ENCODE measurements around the gene HYAL4.
A peak's percentile ranks its signal among the peaks of the same experiment; 100 is the strongest.
"Not testable (repeated sequence)": the region's sequence is repeated elsewhere in the genome, so short reads cannot be mapped to it uniquely, and the experiment has no call there.

HYAL4 gene

DNA sequence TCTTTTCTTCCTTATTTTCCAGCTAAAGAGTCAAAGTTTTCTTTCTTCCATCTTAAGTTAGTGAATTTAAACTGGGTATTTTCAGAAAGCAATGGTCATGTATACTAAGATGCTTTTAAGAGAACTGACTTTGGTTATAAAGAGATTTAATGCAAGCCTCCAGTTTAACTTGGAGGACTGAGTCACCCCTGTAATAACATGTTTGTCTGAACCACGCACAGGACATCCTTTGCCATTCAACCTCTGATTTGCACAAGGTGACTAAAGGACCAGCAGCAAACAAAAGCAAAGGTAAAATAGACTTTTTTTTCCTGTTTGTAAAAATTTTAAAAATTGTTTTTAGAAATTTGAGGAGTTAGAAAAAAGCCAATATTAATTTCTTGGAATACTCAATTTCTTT is 2.9 kb downstream of the HYAL4 start:
- no peak for DNase-seq (ENCODE audit: low spot score)

DNA sequence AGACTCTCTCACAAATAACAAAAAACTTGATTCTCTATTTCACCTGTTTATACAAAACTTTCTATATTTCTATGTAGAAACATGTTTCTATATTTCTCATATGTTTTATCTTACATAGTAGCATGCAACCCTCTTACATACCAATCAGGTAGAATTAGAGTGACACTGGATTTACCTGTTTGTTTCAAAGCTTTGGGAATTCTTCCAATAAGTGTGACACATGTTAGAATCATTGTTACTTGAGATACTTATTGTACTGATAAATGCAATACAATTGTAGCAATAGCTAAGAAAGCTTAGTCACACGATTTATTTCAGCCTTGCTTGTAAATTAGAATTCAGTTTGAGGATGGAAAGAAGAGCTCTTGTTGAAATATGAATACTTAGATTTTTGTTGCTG is 4.9 kb downstream of the HYAL4 start:
- DNase-seq (ENCODE audit: low spot score) = no peak

DNA sequence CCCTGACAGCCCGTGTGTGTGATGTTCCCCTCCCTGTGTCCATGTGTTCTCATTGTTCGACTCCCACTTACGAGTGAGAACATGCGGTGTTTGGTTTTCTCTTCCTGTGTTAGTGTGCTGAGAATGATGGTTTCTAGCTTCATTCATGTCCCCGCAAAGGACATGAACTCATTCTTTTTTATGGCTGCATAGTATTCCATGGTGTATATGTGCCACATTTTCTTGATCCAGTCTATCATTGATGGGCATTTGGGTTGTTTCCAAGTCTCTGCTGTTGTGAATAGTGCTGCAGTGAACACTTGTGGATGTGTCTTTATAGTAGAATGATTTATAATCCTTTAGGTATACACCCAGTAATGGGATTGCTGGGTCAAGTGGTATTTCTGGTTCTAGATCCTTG is 6.4 kb downstream of the HYAL4 start:
- DNase-seq (ENCODE audit: low spot score) = not testable (repeated sequence)

DNA sequence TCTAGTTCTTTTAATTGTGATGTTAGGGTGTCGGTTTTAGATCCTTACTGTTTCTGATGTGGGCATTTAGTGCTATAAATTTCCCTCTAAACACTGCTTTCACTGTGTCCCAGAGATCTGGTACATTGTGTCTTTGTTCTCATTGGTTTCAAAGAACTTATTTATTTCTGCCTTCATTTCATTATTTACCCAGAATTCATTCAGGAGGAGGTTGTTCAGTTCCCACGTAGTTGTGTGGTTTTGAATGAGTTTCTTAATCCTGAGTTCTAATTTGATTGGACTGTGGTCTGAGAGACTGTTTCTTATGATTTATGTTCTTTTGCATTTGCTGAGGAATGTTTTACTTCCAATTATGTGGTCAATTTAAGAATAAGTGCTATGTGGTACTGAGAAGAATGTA is 9.3 kb downstream of the HYAL4 start:
- not testable (repeated sequence) for DNase-seq (ENCODE audit: low spot score)

DNA sequence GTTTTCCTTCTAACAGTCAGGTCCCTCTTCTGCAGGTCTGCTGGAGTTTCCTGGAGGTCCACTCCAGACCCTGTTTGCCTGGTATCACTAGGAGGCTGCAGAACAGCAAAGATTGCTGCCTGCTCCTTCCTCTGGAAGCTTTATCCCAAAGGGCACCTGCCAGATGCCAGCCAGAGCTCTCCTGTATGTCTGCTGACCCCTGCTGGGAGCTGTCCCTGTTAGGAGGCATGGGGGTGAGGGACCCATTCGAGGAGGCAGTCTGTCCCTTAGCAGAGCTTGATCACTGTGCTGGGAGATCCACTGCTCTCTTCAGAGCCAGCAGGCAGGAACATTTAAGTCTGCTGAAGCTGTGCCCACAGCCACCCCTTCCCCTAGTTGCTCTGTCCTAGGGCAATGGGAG is 11.5 kb downstream of the HYAL4 start:
- not testable (repeated sequence) for DNase-seq (ENCODE audit: low spot score)

DNA sequence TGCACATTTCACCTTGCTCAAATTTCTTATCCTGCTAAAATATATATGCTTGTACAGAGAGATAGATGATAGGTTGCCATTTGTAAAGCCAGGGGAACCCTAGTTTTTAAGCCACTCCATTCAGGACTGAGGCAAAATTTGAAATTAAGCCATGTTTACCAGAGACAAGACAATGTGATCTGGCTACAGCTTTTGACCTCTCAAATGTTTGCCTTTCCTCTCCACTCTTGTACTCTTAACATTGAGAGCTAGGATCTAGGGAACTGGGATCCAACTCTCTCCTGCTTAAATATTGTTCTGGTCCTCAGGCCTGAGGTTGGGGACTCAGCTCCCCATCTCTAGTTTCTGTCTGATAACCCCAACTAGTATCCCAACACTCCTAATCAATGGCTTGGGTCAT is 15.9 kb downstream of the HYAL4 start:
- DNase-seq (ENCODE audit: low spot score) = no peak

DNA sequence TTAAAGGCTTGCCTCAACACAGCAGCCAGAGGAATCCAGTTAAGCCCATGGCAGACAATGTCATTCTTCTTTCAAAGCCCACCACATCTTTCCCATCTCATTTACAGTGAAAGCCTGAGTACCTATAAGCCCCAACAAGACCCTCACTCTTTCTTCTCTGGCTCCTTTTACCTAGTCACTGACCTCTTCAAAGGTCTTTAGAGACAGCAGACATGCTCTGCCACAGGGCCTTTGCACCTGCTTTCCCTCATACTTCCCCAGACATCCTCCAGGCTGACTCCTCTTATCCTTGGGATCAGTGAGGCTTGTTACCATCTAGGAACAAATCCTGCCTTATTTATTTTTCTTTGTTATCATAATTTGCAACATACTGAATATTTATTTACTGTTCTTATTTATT is 17.8 kb downstream of the HYAL4 start:
- DNase-seq (ENCODE audit: low spot score) = no peak

DNA sequence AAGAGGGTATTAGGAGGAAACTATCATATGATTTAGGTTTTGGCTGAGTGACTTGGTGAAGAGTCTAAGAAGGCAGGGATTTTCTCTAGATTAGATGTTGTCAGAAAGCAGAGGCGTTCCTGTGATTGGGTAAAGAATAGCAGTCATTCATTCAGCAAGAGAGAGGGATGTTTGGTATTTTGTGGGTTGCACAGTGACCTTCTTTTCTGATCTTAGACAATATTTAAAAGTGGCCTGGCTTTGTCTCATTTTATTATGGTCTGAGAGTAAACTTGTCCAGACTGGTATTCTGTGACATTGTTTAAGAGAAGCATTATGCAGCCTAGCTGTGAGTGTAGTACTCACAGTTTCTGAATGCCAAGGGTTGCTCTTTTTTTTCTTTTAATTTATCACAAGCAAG is 18.5 kb downstream of the HYAL4 start:
- no peak for DNase-seq (ENCODE audit: low spot score)

DNA sequence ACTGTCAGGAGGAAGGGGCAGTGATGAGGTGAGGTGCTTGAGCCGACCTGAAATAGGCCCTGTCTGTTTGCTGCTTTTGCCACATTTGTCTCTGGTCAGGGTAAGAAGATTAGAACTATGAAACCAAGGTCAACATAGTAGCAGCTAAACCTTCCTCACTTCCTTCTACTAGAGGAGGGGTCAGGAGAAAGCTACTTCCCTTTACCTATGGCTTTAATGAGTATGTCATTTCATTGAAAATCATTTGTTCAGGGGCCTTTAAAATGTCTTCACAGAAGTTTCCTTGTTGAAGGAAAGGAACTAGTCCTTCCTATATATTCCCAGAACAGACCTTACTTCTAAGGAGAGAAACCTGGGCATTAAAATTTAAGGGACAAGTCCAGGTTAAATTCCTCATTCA is 19.0 kb downstream of the HYAL4 start:
- no peak for DNase-seq (ENCODE audit: low spot score)

DNA sequence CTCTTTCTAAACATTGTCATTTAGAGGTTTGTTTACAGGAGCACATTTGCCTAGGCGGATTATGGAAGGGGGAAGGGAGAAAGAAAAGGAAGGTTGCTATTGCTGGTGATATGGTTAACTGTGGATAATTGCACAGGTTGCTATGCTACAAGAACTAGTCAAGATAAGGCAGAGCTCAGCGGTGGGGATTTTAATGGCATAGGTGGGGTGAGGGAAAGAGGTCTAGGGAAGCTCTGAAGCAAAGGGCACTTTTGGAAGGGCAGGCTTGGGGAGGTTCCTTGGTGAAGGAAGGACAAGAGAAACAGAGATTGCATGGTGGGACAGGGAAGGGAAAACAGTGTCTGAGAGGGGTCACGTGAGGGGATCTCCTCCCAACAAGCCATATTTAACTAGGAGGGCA is 19.5 kb downstream of the HYAL4 start:
- DNase-seq (ENCODE audit: low spot score) = no peak

DNA sequence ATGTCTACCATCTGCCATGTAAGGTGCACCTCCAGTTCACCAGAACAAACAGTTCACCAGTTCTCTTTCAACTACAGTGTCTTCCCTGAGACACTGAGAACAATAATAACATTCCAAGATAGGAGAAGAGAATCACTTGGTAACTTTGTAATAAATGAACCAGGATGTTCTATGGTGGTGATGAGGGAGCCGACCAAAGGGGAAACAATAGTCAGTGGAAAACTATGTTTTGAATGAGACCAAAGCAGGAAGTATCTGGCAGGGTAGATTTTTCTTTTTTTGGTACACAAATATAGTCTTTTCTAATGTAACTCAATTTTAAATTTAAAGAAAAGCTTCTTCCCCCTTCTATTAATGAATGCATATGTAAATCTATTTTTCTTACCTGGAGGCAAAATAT is 20.0 kb downstream of the HYAL4 start:
- no peak for DNase-seq (ENCODE audit: low spot score)

DNA sequence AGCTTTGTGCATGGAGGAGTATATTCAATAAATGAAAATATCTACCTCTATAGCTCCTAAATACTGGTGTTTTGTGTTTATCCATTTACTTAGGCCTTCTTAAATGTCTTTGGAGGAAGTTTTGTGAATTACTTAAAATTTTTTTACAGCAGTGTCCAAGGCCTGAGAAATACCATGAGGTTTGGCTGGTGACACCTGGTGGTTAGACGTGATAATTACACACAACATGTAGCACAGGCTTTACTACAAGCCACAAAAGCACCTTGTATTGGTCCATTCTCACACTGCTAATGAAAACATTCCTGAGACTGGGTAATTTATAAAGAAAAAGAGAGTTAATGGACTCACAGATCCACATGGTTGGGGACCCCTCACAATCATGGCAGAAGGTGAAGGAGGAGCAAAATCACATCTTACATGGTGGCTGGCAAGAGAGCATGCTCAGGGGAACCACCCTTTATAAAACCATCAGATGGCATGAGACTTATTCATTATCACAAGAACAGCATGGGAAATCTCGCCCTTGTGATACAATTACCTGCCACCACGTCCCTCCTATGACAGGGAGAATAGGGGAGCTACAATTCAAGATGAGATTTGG is 20.6 kb downstream of the HYAL4 start:
- DNase-seq (ENCODE audit: low spot score) = peak; percentile 56

DNA sequence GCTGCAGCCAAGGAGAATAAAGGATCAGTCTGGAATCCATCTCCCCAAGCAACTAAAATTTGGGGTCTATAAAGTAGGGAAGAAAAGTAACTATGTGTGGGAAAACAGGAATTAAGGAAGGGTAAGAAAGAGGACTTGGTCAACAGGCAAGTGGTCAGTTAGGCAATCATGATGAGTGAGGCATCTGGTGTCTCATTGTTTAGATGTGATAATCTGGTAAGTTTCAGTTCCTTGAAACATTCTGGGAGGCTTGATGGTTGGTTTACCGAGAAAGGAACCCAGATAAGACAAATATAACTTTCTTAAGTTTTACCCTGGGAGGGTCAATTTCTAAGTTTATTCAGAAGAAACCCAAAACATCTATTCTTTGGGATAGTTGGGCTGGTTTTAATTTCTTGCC is 22.3 kb downstream of the HYAL4 start:
- DNase-seq (ENCODE audit: low spot score) = no peak

DNA sequence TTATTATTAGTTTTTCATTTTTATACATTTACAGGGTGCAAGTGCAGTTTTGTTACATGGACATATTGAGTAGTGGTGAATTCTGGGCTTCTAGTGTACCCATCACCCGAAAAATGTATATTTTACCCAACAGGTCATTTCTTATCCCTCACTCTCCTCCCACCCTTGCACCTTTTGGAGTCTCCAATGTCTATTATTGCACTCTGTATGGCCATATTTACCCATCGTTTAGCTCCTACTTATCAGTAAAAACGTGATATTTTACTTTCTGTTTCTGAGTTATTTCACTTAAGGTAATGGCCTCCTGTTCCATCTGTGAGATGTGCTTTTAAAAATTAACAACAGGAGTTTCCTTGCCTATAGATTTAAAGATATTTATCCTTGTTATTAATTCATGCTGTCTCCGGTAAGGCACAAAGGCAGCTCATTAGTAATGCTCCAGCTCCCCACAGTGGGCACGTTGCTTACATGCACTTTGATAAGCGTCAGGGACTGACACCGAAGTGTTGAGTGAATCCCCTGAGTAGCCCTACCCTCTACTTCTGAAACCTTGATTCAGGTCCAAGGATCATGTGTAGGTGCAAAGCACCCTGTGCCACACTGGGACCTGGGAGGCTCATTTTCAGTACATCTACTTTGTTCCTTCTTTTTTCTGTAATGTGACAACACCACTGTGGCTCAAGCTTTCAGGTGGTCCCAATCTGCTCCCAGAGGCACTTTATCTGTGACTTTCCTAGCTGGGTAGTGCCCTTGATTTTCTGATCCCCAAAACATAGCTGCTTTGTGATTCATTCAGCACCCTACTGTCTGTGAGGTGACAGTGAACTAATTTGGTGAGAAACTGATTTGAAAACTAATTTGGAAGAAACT is 27.3 kb downstream of the HYAL4 start:
- peak; percentile 25 for DNase-seq (ENCODE audit: low spot score)

DNA sequence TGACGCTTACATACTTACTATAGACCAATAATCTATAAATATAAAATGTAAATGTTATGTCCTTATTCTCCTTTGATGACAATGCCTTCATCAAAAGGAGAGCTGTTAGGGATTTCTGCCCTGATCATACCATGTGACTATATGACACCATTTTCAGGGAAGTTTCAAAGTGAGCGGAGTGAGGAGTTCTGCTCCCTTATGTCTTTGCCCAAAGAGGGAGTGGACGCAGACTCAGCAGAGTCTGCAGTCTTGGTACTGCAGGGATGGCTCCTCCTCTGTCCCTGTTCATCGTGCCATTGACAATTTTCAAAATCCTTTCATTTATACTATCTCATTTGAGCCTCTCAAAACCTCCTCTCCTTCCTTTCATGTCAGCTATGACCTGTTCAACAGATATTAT is 27.9 kb downstream of the HYAL4 start:
- DNase-seq (ENCODE audit: low spot score) = no peak

DNA sequence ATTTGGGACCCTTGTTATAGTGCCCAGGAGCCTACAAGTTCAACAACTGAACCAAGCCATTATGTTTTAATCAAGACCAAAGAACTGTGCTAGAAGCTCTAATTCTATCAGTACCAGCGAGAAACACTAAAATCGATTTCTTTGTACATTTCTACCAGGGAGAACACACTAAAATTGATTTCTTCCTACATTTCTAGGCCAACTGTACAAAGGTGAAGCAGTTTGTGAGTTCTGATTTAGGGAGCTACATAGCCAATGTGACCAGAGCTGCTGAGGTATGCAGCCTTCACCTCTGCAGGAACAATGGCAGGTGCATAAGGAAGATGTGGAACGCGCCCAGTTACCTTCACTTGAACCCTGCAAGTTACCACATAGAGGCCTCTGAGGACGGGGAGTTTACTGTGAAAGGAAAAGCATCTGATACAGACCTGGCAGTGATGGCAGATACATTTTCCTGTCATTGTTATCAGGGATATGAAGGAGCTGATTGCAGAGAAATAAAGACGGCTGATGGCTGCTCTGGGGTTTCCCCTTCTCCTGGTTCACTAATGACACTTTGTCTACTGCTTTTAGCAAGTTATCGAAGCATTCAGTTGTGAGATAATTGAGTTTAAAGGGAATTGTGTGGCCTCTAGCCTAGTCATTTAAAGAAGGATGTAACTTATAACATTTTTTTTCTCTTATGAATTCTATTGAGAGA is 31.7 kb downstream of the HYAL4 start:
- no peak for DNase-seq (ENCODE audit: low spot score)

DNA sequence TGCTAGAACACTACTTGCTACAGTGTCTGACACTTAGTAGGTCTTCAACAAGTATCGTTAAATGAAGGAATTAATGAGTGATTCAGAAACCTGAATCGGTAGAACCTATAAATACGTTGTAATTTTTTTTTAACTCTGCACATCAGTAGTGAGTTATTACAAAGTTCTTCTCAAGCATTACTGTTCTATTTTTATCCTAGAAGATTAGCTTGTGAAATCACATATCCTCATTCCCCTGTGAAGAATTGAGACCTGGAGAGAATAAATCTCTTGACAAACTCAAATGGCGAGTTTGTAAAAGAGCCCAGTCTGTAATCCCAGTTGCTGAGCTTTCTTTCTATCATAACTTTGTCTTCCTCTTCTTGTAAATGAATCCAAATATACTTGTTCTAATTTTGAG is 34.7 kb downstream of the HYAL4 start:
- no peak for DNase-seq (ENCODE audit: low spot score)

DNA sequence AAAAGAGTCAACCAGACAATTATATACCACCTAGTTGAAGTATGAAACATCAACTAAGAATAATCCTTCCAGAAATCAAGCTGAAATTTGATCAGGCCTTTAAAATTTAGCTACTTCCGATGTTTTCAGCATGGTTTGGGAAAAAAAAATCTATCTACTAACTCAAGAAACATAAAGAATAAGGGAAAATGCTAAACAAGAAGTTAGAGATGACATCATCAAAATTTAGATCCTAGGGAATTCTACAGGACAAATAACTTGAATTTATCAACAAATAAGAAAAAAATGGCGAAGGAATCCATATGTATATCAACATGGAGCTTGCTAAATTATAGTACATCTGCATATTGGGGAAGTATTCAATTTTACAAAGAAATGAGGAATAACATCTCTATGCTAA is 36.3 kb downstream of the HYAL4 start:
- no peak for DNase-seq (ENCODE audit: low spot score)

DNA sequence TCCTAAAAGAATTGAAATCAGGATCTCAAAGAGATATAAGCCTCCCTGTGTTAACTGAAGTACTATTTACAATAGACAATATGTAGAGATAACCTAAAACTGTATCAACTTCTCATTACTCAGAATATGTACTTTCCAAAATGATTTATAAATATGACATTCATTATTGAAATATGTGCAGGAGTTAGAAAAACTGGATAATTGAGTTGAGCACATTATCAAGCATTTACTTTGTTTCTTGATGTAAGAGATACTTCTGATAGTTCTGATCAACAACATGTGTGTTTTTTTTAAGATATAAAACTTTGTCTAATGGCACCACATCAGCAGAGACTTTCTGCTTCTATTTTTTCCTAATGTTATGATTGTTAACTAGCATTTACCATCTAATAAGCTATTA is 38.2 kb downstream of the HYAL4 start:
- DNase-seq (ENCODE audit: low spot score) = no peak

DNA sequence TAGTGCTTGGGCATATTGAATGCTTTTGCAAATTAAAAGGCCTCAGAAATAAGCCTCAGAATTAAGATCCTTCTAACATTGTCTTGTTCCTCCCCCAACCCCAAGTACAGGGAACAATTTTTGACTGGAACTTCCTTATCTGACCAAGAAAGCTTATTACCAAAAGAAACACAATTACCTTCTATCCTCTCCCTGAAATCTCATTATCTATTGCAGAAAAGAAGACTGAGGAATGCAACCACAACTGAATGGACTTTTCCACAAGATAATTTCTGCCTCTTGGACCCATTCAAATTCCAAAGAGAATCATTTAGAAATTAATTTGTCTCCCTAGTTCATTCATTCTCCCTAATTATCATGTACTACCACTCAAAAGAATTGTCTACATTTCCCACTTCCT is 43.2 kb downstream of the HYAL4 start:
- DNase-seq (ENCODE audit: low spot score) = no peak

DNA sequence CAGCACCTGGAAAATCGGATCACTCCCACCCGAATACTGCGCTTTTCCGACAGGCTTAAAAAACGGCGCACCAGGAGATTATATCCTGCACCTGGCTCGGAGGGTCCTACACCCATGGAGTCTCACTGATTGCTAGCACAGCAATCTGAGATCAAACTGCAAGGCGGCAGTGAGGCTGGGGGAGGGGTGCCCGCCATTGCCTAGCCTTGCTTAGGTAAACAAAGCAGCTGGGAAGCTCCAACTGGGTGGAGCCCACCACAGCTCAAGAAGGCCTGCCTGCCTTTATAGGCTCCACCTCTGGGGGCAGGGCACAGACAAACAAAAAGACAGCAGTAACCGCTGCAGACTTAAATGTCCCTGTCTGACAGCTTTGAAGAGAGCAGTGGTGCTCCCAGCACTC is 49.8 kb downstream of the HYAL4 start:
- not testable (repeated sequence) for DNase-seq (ENCODE audit: low spot score)

DNA sequence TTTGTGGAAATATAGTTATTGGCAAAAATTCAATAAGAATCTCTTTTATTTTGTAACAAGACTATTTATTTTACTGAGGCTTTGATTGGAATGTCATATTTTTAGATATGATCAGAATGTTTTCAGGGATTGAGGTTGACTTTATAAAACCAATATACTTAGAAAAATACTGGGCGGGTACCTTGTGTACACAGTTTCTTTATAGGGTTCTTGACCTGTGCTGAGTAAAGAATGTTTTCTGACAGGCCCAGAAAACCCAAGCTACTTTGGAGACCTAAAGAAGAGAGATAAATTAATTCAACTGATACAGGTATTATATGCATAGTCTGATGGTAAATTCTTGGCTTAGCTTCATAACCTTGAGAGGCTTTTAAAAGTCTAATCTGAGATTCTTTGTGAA is 56.1 kb downstream of the HYAL4 start:
- no peak for DNase-seq (ENCODE audit: low spot score)

DNA sequence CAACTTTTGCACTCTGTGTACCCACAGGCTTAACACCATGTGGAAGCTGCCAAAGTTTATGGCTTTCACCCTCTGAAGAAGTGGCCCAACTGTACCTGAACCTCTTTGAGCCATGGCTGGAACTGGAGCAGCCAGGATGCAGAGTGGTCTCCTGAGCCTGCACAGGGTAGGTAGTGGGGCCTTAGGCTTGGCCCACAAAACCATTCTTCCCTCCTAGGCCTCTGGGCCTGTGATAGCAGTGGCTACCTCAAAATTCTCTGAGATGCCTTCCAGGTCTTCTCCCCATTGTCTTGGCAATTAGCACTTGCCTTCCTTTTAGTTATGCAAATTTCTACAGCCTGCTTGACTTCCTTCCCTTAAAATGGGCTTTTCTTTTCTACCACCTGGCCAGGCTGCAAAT is 60.7 kb downstream of the HYAL4 start:
- no peak for DNase-seq (ENCODE audit: low spot score)
